Gastroesophageal sphincter (tissue), 3 donors: ENCODE data around the gene BCAR3.

Experiments used
- CTCF ChIP-seq, 4 experiments: fragments of 200-600 bp in 2 of 4; fragments of 450-650 bp in 2 of 4; sonication (generic) in 1 of 4; IDR thresholded peaks; one replicate each; pipeline ENCODE4 v1.5.1; 2017 to 2019; ENCODE audit warnings: antibody characterized with exemption in 4 of 4, mild to moderate bottlenecking in 2 of 4, moderate library complexity in 2 of 4
- EP300 ChIP-seq: sonication (generic); formaldehyde crosslinking; IDR thresholded peaks from one replicate; pipeline ENCODE4 v1.6.1; 2017; ENCODE audit warnings: antibody characterized with exemption, mild to moderate bottlenecking

GRCh38 chr1:93566227-93566626 lies 115.4 kb downstream of the BCAR3 start:
- TF ChIP-seq EP300 (no peak), CTCF (IDR thresholded peaks at IDR 0.05) (no peak)
